ENCODE measurements around the gene MRGPRF. TPM values are rescaled to one million over a fixed set of nuclear protein-coding genes. Genes with fewer than 3 reads are reported as not detected.

Gene MRGPRF
- total and polyA plus RNA-seq, 2 of the 8 experiments (the other 6 are each of a cell fraction or from before 2014, with no cell fraction given): 7.5 to 11.0 TPM

DNA sequence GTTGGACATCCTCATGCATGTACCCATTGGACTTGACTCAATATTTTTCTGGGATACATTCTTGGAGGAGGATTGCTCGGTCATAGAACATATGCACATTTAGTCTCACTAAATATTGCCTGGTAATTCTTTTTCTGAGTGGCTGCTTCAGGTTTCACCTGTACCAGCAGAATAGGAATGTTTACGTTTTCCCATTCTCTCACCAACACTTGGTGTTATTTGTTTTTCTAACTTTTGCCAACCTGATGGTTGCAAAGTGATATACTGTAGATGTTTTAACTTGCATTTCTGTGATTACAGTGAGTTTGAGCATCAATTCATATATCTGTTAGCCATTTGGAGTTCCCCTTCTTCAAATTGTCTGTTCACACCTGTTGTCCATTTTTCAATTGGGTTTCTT, 30.9 kb downstream of the MRGPRF start:
- FAIRE-seq: no peak

More for the DNA sequence above, 30.9 kb downstream of the MRGPRF start:
- Histone ChIP-seq H3K36me3 (ENCODE audit: control insufficient read depth in 2 of 4, insufficient read depth in 4 of 4, low read length in 3 of 4) (no peaks in the 10 kb centered on the region), H4K20me1 (replicated peaks in 1 of 2; ENCODE audit: control insufficient read depth in 1 of 2, insufficient read depth in 2 of 2, low read length in 2 of 2) (no peaks in the 10 kb centered on the region), H3K4me3 (ENCODE audit: extremely low read depth in 1 of 4, insufficient read depth in 2 of 4, low read depth in 3 of 4, low read length in 4 of 4) (no peak overlapping the region), H3K56ac (replicated peaks; ENCODE audit: insufficient read length, low read depth, low read length) (no peak overlapping the region), H3K23me2 (ENCODE audit: low read depth, low read length) (no peaks in the 10 kb centered on the region), H3K4me2 (ENCODE audit: insufficient read depth in 1 of 2, low read depth in 2 of 2, low read length in 2 of 2) (no peak overlapping the region), H3K79me2 (ENCODE audit: control insufficient read depth in 1 of 2, insufficient read depth in 2 of 2, low read length in 2 of 2) (no peaks in the 10 kb centered on the region), H3K18ac (ENCODE audit: extremely low read depth, low read length) (no peak overlapping the region), H3K79me1 (ENCODE audit: low read depth, low read length) (no peaks in the 10 kb centered on the region), H2AK5ac (ENCODE audit: low read depth, low read length) (no peak overlapping the region), H2BK15ac (ENCODE audit: low read length) (no peak overlapping the region), H3K23ac (ENCODE audit: insufficient read length) (no peak overlapping the region), H2BK20ac (ENCODE audit: low read length) (no peak overlapping the region), H3K9ac (replicated peaks in 1 of 4; ENCODE audit: extremely low read depth in 1 of 4, low read depth in 3 of 4, low read length in 3 of 4) (no peak overlapping the region), H3K27me3 (replicated peaks in 1 of 4; ENCODE audit: control insufficient read depth in 3 of 4, extremely low read depth in 1 of 4, insufficient read depth in 3 of 4, low read length in 3 of 4) (no peaks in the 10 kb centered on the region; a peak in 2 of 7 replicates), H2BK120ac (replicated peaks; ENCODE audit: low read depth, low read length) (no peak overlapping the region), H3K4me1 (replicated peaks in 1 of 4; ENCODE audit: control insufficient read depth in 3 of 4, insufficient read depth in 4 of 4, low read length in 3 of 4) (peaks cover 0 to 3% (median 1%) of the 10 kb centered on the region in 4 experiments; a peak in 1 of 7 replicates), H4K5ac (ENCODE audit: insufficient read length, low read depth, low read length) (no peak overlapping the region), H3K4ac (replicated peaks; ENCODE audit: insufficient read length, low read depth, low read length) (no peak overlapping the region), H4K8ac (ENCODE audit: extremely low read depth, insufficient read depth, low read length) (no peak overlapping the region), H3K14ac (ENCODE audit: insufficient read length) (no peak overlapping the region), H2BK5ac (ENCODE audit: low read depth, low read length) (no peak overlapping the region), H4K91ac (replicated peaks; ENCODE audit: insufficient read length, low read length) (no peak overlapping the region), H3K27ac (ENCODE audit: low read depth, low read length) (no peak overlapping the region), H2BK12ac (ENCODE audit: low read depth, low read length) (no peak overlapping the region), H2AFZ (ENCODE audit: low read length) (no peak overlapping the region), H3K9me3 (ENCODE audit: insufficient read depth in 2 of 2, low read depth in 1 of 2, low read length in 1 of 2) (peaks cover 2 to 4% of the 10 kb centered on the region in 2 experiments; a peak in 2 of 4 replicates)
- WGBS, 2 experiments (ENCODE audit: extremely low coverage in 1 of 2, insufficient coverage in 1 of 2, insufficient read length in 1 of 2, insufficient replicate concordance in 2 of 2, low coverage in 1 of 2, low lambda C conversion rate in 2 of 2, missing lambda C conversion rate in 1 of 2): 94% methylated on average over 2 of the region's 2 CpGs; no CpG with 5 or more reads in 1 of the 2 experiments
- TF ChIP-seq, protein P1, sequence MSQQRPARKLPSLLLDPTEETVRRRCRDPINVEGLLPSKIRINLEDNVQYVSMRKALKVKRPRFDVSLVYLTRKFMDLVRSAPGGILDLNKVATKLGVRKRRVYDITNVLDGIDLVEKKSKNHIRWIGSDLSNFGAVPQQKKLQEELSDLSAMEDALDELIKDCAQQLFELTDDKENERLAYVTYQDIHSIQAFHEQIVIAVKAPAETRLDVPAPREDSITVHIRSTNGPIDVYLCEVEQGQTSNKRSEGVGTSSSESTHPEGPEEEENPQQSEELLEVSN (IDR thresholded peaks at IDR 0.05): no peak
- no peak for TF ChIP-seq TBP (IDR thresholded peaks at IDR 0.05; ENCODE audit: low read depth, low read length)
- POLR2A ChIA-PET (ENCODE audit: partially characterized antibody): interaction anchor here (1.4 kb wide), 1 partner anchor 15 kb away, joined by 3 read pairs; no protein-coding TSS in a partner anchor
- CTCF ChIA-PET (ENCODE audit: partially characterized antibody): no interaction called here
- DNase-seq (ENCODE audit: low read depth in 1 of 2, low spot score in 2 of 2): no peak

Measured in H1 (cell line).